Mononuclear cell (primary cell): ENCODE measurements around the gene MBD2. TPM values are rescaled to one million over a fixed set of nuclear protein-coding genes. Genes with fewer than 3 reads are reported as not detected.
"Not testable (repeated sequence)": the region's sequence is repeated elsewhere in the genome, so short reads cannot be mapped to it uniquely, and the experiment has no call there.

Experiments
- H3K27me3 ChIP-seq: 2 replicates; pipeline ENCODE4 v1.6.0; 2011; ENCODE audit warnings: low read length, control low read depth; ENCODE audit not compliant: insufficient read depth
- H3K4me1 ChIP-seq: 2 replicates; pipeline ENCODE4 v1.5.1; 2011; ENCODE audit warnings: mild to moderate bottlenecking, low read length, control low read depth; ENCODE audit not compliant: insufficient read depth
- H3K4me3 ChIP-seq: 2 replicates; pipeline ENCODE4 v1.5.1; 2011; ENCODE audit warnings: mild to moderate bottlenecking, low read length, moderate library complexity
- H3K9me3 ChIP-seq: 2 replicates; pipeline ENCODE4 v1.5.1; 2011; ENCODE audit warnings: low read depth, mild to moderate bottlenecking, control low read depth, low read length
- total RNA-seq: library from RNA; depleted of rRNA; stranded (reverse); fragments of >200 nt; gene quantifications from one replicate; pipeline ENCODE4 v1.2.3, GENCODE V29; 2012

MBD2 gene
- total RNA-seq, 1 donor = 51.3 TPM

DNA sequence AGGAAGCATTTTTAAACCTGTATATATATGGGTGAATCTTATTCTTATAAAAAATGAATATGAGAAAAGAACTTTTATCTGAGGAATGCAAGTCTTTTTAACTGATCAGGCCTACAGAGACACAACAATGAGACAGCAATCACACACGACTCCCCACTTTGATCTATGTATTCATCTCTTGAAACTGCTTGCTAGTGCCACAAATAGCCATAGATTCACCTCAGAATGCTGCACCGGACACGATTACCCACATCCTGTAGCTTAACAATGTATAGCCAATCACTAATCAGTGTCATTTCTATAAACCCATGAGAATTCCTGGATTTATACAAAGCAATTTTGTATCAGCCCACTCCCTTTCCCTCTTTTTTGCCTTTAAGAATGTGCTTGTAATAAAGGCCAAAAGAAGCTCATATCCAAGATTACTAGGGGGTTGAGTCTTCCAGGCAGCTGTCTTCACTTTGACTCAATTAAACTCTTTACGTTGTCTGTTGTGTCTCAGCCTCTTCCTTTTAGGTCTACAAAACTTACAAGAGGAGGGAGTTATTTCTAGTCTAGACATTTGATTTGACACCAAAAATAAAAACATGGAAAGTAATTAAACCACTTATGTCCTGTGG is 94.9 kb downstream of the MBD2 start:
- Histone ChIP-seq H3K4me1 (no peaks in the 10 kb centered on the region), H3K9me3 (no peaks in the 10 kb centered on the region), H3K27me3 (no peaks in the 10 kb centered on the region), H3K4me3 (no peak overlapping the region)

DNA sequence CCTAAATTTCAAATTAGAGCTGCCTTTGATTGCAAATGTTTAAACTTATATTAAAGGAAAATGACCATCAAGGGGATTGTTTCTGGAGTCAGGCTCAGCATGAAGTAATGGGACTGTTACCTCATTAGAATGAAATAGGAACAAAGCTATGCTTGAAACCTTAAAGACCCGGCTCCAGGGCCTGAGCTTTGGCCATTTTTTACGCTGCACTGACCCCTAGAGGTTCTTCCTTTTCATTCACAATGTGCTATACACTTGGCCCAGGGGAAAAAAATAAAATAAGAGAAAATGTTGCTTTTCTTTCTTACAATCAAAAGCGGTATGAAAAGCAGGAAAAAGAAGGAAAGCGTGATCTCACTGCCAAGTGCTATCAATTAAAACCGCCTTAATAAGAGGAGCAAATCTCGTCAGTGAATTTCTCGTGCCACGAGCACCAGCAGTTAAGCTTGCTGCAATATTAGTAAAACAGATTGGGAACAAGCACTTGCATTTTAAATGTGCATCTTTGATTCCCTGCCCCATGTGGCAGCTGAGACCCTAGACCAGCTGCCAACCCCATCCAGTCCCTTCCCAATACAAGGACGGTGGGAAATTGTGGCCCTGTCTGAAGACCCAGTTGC is 96.6 kb downstream of the MBD2 start:
- Histone ChIP-seq H3K4me1 (no peaks in the 10 kb centered on the region), H3K9me3 (no peaks in the 10 kb centered on the region), H3K4me3 (no peak overlapping the region), H3K27me3 (no peaks in the 10 kb centered on the region)

DNA sequence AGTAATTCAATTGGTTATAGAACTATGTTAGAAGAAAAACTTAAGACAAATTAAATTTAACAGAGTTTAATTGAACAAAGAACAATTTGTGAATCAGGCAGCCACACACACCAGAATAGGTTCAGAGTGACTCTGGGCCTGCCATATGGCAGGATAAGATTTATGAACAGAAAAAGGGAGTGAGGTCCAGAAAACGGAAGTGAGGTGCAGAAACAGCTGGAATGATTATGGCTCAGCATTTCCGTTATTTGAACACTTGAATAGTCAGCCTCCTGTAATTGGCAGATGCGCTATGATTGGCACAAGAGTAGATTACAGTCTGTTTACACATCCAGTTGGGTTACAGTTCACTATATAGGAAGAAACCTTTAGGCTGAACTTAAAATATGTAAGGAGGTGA is 99.0 kb downstream of the MBD2 start:
- no peaks in the 10 kb centered on the region for H3K27me3 ChIP-seq

DNA sequence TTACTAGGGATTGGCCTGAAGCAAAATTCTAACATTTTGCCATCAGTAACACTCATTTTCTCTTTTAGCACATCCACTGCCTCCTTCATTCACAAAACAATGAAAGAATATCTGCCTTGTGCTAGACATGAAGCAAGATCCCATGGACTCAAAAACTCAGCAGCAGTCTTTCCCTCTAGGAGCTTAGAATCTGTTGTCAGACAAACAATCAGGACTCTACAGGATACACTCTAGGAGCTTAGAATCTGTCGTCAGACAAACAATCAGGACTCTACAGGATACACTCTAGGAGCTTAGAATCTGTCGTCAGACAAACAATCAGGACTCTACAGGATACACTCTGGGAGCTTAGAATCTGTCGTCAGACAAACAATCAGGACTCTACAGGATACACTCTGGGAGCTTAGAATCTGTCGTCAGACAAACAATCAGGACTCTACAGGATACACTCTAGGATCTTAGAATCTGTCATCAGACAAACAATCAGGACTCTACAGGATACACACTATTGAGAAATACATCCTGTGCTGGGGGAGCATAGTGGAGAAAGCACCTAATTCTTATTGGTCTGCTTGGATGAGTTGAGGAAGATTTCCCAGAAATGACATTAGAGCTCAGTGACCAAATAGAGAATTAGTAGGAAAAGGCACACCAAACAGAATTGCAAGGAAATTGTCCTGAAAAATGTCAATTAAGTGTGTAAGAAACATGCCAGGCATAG is 100.6 kb downstream of the MBD2 start:
- H3K27me3 ChIP-seq, H3K4me1 ChIP-seq, H3K4me3 ChIP-seq, H3K9me3 ChIP-seq: not testable (repeated sequence)

More for the DNA sequence above, 99.0 kb downstream of the MBD2 start:
- no peak overlapping the region for H3K4me3 ChIP-seq
- H3K9me3 ChIP-seq = no peaks in the 10 kb centered on the region
- H3K4me1 ChIP-seq = no peaks in the 10 kb centered on the region

DNA sequence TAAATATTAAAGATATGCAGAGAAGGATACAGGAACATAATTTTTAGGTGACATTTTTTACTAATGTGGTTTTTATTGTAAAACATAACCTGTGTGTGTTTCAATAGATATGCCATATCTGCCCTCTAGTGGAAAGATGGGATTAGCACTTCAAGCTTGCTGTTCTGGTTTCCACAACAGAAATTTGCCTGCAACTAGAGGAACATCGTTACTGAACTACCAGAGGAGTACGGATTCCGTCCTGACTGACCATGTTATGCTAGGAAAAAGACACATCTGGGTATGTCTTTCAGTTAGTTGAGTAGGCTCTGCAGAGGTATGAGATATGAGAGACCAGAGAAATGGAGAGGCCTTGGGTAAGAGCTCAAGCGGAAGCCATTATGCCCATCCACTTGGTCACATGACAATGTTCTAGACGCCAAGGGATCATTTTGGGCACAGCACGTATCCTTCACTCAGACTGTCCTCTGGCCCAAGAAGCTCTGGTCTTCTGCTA is 104.9 kb downstream of the MBD2 start:
- H3K4me3 ChIP-seq = no peak overlapping the region

DNA sequence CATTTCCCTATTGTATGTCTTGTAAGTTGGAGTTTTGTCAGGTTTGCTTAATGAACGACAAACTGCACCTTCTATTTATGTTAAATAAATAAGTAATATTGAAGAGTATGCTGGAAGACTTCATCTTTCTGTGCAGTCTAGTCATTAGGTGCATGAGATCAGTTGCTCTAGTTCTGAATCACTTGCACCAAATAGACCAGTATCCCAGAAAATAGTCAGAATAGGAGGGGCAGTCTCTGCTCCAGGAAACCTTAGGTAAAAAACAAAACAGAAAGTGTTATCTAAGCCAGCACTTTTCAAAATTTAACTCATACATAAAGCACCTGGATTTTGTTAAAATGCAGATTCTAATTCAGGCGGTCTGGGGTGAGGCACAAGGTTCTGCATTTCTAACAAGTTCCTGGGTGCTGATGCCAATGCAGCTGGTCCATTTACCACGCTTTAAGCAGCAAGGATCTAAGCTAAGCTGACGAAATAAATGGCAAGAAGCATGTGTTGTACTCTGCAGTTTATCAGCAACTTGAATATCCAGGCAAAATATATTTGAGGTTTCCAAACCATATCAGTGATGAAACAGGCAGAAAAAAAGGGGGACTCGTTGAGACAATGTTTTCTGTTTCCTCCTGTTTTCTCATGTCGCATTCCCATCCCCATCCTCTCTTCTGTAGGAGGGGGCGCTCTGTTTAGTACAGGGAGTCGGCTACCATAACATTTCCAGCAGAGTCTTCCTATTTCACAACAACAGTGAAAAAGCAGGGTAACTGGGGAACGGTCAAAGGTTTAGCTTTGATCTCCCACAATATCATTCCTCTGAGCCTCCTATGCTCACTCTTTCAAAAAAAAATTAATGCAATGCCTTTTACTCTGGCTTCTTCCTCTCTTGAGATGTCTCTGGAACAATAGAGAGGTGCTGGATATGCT is 106.4 kb downstream of the MBD2 start:
- Histone ChIP-seq H3K27me3 (peaks cover 11% of the 10 kb centered on the region), H3K4me3 (no peak overlapping the region), H3K9me3 (no peaks in the 10 kb centered on the region), H3K4me1 (no peaks in the 10 kb centered on the region)

More for the DNA sequence above, 104.9 kb downstream of the MBD2 start:
- peaks cover 9% of the 10 kb centered on the region for H3K27me3 ChIP-seq
- no peaks in the 10 kb centered on the region for H3K9me3 ChIP-seq
- H3K4me1 ChIP-seq = no peaks in the 10 kb centered on the region

DNA sequence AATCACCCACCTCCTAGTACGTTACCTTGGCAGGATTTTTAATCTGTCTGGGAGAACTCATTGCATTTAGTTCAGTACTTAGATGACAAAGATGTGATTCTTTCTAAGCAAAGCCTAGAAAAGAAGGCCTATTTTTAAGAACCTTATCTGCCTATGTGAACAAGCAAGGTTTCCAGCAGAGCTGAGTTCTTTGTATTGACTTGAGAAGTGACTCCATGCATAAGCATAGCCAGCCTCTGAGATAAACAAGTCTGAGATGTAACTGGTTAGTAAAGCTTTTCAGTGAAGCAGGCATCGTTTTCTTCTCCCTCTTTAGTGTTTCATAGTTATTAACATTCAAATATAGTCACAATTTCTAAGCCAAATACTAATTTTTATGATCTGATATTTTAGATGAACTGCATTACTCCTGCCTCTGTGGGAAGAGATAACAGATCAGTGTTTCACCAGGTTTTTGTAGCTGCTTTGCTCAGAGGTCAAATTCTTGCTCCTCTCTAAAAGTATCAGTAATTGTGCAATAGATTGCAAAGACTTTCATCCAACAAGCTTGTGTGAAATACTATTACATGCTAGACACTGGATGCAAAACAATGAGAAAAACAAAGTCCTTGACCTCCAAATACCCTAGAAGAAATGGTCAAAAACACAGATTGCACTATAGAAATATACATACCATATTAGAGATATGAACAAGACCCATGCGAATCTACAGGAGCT is 107.8 kb downstream of the MBD2 start:
- Histone ChIP-seq H3K27me3 (peaks cover 11% of the 10 kb centered on the region), H3K9me3 (no peaks in the 10 kb centered on the region), H3K4me1 (no peaks in the 10 kb centered on the region), H3K4me3 (no peak overlapping the region)

DNA sequence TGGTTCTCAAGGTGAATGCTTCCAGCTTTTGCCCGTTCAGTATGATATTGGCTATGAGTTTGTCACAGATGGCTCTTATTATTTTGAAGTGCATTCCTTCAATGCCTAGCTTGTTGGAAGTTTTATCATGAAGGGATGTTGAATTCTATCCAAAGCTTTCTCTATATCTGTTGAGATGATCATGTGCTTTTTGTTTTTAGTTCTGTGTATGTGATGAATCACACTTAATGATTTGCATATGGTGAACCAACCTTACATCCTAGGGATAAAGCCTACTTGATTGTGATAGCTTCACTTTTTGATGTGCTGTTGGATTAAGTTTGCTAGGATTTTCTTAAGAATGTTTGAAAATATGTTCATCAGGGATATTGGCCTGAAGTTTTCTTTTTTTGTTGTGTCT is 112.1 kb downstream of the MBD2 start:
- H3K4me3 ChIP-seq = no peak overlapping the region
- H3K4me1 ChIP-seq = no peaks in the 10 kb centered on the region
- no peaks in the 10 kb centered on the region for H3K9me3 ChIP-seq
- H3K27me3 ChIP-seq = peaks cover 13% of the 10 kb centered on the region

DNA sequence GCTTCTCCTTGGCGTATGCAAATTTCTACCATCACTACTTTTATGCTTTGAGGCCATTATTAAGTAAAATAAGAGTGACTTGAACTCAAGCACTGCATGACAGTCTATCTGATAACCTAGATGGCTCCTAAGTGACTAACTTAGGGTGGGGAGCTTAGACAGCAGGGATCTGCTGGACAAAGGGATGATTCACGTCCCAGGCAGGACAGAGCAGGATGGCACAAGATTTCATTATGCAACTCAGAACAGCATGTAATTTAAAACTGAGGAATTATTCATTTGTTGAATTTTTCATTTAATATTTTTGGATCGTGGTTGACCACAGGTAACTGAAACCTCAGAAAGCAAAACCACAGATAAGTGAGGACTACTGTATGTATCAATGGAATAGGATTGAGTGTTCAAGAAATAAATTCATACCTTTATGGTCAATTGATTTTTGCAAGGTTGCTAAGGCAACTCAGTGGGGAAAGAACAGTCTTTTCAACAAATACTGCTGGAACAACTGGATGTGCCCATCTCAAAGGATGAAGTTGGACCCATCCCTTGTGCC is 115.3 kb downstream of the MBD2 start:
- Histone ChIP-seq H3K4me3 (no peak overlapping the region), H3K9me3 (no peaks in the 10 kb centered on the region), H3K4me1 (no peaks in the 10 kb centered on the region), H3K27me3 (peaks cover 3% of the 10 kb centered on the region)

DNA sequence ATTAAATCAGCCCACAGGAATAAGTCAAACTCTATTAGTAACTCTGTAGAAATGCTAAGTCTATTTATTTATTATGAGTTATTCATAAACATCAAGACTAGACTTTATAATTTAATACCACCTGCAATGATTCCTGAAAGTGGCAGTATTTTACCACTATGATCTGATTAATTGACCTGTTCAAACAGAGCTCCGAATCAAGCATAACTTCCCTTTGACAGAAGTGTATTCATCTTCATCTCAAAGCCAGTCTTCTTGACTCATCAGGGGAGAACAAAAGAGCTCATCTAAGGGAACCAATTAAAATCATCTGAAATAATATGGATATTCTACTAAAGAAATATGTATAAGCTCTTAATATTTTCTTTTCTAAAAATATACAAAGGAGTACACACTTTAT is 122.3 kb downstream of the MBD2 start:
- Histone ChIP-seq H3K27me3 (peaks cover 6% of the 10 kb centered on the region), H3K9me3 (no peaks in the 10 kb centered on the region), H3K4me3 (no peak overlapping the region), H3K4me1 (no peaks in the 10 kb centered on the region)

Other genes with a start within 250 kb of the MBD2 start
- gene POLI, start 44.8 kb upstream of the MBD2 start, total RNA-seq = 21.4 TPM
- gene STARD6, start 133.2 kb upstream of the MBD2 start, total RNA-seq = not detected
- 0.42 TPM for gene C18orf54, start 133.2 kb upstream of the MBD2 start, total RNA-seq